ENCODE data around the gene FHAD1.
A peak's percentile ranks its signal among the peaks of the same experiment; 100 is the strongest.

FHAD1 gene

GRCh38 chr1:15251857-15252835 lies 5.1 kb downstream of the FHAD1 start:
- DNase-seq: no peak

GRCh38 chr1:15254559-15254958 lies 7.5 kb downstream of the FHAD1 start:
- no peak for DNase-seq

GRCh38 chr1:15255582-15256149 lies 8.6 kb downstream of the FHAD1 start:
- DNase-seq: no peak

GRCh38 chr1:15256584-15256983 lies 9.6 kb downstream of the FHAD1 start:
- DNase-seq: no peak

GRCh38 chr1:15257309-15257708 lies 10.3 kb downstream of the FHAD1 start:
- DNase-seq: no peak

GRCh38 chr1:15258833-15259621 lies 12.0 kb downstream of the FHAD1 start:
- DNase-seq: no peak

GRCh38 chr1:15259622-15260007 lies 12.6 kb downstream of the FHAD1 start:
- no peak for DNase-seq

GRCh38 chr1:15260418-15261154 lies 13.6 kb downstream of the FHAD1 start:
- DNase-seq: no peak

- DNase-seq: no peak
Measured at GRCh38 chr1:15261155-15262002, 14.4 kb downstream of the FHAD1 start.

- no peak for DNase-seq
Measured at GRCh38 chr1:15262003-15262377, 15.0 kb downstream of the FHAD1 start.

- no peak for DNase-seq
Measured at GRCh38 chr1:15262706-15263105, 15.7 kb downstream of the FHAD1 start.

GRCh38 chr1:15264769-15265168 lies 17.7 kb downstream of the FHAD1 start:
- DNase-seq: no peak

GRCh38 chr1:15271196-15271595 lies 24.2 kb downstream of the FHAD1 start:
- no peak for DNase-seq

GRCh38 chr1:15272009-15272781 lies 25.2 kb downstream of the FHAD1 start:
- peak; percentile 39 for DNase-seq

- DNase-seq: no peak
Measured at GRCh38 chr1:15272782-15273127, 25.7 kb downstream of the FHAD1 start.

- DNase-seq: no peak
Measured at GRCh38 chr1:15273274-15273673, 26.3 kb downstream of the FHAD1 start.

GRCh38 chr1:15275921-15276683 lies 29.1 kb downstream of the FHAD1 start:
- DNase-seq: no peak

- no peak for DNase-seq
Measured at GRCh38 chr1:15276691-15277446, 29.8 kb downstream of the FHAD1 start.

GRCh38 chr1:15277447-15277838 lies 30.4 kb downstream of the FHAD1 start:
- no peak for DNase-seq

- no peak for DNase-seq
Measured at GRCh38 chr1:15277933-15278332, 30.9 kb downstream of the FHAD1 start.
